ENCODE measurements around the gene BICD2. TPM values are rescaled to one million over a fixed set of nuclear protein-coding genes. Genes with fewer than 3 reads are reported as not detected.

Gene BICD2
- total RNA-seq, 2 donors from 2014 or later = 32.2 to 40.4 TPM

DNA sequence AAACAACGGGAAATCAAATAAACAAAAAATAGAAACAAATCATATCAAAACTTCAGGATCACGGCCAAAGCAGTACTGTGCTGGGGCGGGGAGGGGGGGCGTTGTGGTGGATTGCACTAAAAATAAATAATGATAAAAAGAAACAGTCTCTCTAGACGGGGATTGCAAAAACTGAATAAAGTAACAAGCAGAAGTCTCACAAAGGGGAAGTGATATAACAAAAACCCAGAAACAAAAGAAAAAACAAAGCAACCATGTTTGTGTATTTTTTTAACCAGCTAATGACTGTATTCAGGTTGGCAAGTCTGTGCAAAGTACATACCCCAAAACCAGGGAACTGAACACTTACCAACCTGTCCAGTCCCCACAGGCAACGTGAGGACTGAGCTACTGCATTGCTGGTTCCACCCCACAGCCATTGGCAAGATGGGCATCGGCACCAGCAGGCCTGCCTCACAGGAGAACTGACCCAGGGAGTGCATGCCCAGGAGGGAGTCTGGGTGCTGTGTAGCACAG, 24.1 kb downstream of the BICD2 start:
- TF ChIP-seq, protein P1, sequence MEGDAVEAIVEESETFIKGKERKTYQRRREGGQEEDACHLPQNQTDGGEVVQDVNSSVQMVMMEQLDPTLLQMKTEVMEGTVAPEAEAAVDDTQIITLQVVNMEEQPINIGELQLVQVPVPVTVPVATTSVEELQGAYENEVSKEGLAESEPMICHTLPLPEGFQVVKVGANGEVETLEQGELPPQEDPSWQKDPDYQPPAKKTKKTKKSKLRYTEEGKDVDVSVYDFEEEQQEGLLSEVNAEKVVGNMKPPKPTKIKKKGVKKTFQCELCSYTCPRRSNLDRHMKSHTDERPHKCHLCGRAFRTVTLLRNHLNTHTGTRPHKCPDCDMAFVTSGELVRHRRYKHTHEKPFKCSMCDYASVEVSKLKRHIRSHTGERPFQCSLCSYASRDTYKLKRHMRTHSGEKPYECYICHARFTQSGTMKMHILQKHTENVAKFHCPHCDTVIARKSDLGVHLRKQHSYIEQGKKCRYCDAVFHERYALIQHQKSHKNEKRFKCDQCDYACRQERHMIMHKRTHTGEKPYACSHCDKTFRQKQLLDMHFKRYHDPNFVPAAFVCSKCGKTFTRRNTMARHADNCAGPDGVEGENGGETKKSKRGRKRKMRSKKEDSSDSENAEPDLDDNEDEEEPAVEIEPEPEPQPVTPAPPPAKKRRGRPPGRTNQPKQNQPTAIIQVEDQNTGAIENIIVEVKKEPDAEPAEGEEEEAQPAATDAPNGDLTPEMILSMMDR (IDR thresholded peaks at IDR 0.05) = no peak
- Histone ChIP-seq H3K36me3 (no peaks in the 10 kb centered on the region), H3K4me1 (peaks cover 0 to 83% of the 10 kb centered on the region in 2 donors), H3K9me3 (no peaks in the 10 kb centered on the region), H3K27me3 (no peaks in the 10 kb centered on the region), H3K27ac (peak overlapping the region; percentile 65 to 76), H3K4me3 (no peak overlapping the region)
- no peak for DNase-seq (ENCODE audit: low spot score)

DNA sequence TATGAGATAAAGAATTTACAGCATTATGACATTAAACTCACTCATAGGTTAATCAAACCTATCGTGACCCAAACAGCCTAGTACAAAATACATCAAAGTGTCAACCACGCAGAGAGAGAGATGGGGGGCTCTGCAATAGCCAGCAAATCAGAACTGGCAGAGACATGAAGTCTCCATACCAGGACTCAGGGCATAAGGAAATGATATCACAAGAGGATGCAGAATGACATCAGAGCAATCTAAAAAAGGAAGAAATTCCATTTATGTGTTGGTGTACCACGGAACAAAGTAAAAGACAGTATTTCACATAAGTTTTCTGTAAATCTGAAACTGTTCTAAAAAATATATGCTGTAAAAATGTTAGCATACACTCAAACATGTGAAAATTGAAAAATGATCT, 24.6 kb downstream of the BICD2 start:
- no peaks in the 10 kb centered on the region for H3K9me3 ChIP-seq
- no peaks in the 10 kb centered on the region for H3K27me3 ChIP-seq
- no peaks in the 10 kb centered on the region for H3K36me3 ChIP-seq
- no peak overlapping the region for H3K4me3 ChIP-seq
- H3K27ac ChIP-seq = peak overlapping the region; percentile 65 to 76
- H3K4me1 ChIP-seq = peaks cover 0 to 83% of the 10 kb centered on the region in 2 donors
- DNase-seq (ENCODE audit: low spot score) = no peak
- TF ChIP-seq, protein P1 (IDR thresholded peaks at IDR 0.05) = no peak

DNA sequence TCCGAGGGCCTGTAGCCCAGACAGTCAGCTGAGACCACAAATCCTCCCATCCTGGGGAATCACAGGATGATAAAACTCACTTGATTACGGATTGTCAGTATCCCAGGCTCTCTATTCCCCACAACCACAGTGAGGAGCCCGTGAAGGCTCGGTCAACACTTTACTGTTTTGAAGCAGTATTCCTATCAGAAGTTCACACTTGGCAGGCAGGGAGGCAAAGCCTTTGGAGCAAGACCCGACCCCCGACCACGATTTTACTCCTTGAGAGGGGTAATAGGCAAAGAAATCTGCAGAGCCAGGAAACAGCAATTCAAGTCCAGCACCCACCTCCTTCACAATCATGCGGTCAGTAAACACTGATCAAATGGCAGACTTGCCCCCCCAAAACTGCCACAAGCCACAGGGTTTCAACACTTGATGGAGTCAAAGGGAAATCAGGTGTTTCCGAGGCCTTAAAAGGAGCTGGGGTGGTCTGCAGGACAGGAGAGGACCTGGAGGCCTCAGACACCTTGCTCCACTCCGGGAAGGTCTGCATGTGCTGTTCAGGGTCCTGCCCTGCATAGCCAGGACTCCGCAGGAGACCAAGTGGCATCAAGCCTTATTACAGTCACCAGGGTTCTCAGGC, 25.2 kb downstream of the BICD2 start:
- no peak overlapping the region for H3K4me3 ChIP-seq
- no peak for DNase-seq (ENCODE audit: low spot score)

DNA sequence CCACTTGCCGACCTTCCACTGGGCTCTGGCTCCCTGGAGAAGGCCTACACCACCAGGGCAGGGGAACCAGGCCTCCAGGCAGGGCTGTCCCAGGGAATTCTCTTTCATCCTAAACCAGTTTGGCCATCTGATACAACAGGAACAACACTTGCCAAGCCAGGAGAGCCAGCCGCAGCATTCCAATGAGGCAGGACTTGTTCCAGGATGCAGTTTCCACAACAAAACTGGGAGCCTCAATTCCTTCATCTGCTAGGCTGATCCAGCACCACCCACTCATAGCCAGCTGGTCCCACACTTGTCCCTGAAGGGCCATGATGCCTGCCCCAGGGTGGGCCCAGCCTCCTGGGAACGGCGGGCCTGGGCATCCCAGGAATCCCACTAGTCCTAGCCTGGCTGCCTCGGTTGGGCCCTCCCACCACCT, 26.0 kb downstream of the BICD2 start:
- TF ChIP-seq, protein P1 (IDR thresholded peaks at IDR 0.05) = no peak
- no peaks in the 10 kb centered on the region for H3K9me3 ChIP-seq
- H3K27ac ChIP-seq = peak overlapping the region; percentile 65 to 76
- no peaks in the 10 kb centered on the region for H3K36me3 ChIP-seq
- no peak overlapping the region for H3K4me3 ChIP-seq
- DNase-seq (ENCODE audit: low spot score) = no peak
- no peaks in the 10 kb centered on the region for H3K27me3 ChIP-seq
- H3K4me1 ChIP-seq = peaks cover 0 to 83% of the 10 kb centered on the region in 2 donors

More for the DNA sequence above, 25.2 kb downstream of the BICD2 start:
- TF ChIP-seq, protein P1 (IDR thresholded peaks at IDR 0.05) = no peak
- Histone ChIP-seq H3K9me3 (no peaks in the 10 kb centered on the region), H3K27me3 (no peaks in the 10 kb centered on the region), H3K4me1 (peaks cover 0 to 83% of the 10 kb centered on the region in 2 donors), H3K27ac (peak overlapping the region; percentile 65 to 76), H3K36me3 (no peaks in the 10 kb centered on the region)

DNA sequence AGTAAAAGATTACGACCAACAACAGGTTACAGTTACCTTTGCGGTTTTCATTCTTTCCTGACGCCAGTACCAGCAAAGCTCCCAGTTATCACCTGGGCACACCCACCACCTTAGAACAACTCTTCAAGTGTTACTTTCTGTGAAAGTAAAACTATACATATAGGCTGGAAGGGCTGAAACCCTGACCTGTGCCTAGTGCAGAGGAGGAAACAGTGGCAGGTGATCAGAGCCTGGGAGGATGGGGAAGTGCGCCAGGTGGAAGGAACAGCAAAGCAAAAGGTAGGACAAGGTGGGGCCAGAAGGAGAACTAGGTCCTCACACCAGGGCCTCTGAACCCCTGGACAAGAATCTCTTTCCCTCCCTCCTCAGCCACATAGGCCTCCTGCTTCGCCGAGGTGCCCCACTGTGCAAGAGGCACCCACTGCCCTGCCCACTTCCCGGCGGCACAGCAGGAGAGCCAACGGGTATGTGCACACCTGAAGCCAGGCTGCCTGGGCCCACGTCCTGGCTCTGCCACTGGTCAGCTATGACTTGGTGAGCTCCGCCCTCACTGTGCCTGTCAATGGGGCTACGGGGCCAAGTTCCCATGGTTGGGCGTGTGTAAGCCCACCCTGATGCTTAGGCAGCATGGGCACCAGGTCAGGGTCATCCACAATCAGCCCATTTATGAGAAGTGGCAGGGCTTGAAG, 26.9 kb downstream of the BICD2 start:
- peak overlapping the region; percentile 65 to 76 for H3K27ac ChIP-seq
- no peaks in the 10 kb centered on the region for H3K27me3 ChIP-seq
- no peak overlapping the region for H3K4me3 ChIP-seq
- H3K36me3 ChIP-seq = no peaks in the 10 kb centered on the region
- no peaks in the 10 kb centered on the region for H3K9me3 ChIP-seq
- TF ChIP-seq, protein P1 (IDR thresholded peaks at IDR 0.05) = no peak
- H3K4me1 ChIP-seq = peaks cover 0 to 80% of the 10 kb centered on the region in 2 donors
- no peak for DNase-seq (ENCODE audit: low spot score)

All from right atrium auricular region (tissue), 2 donors.